HEK293T (cell line): Measurements from ENCODE around the gene ITSN1.

Experiments used
- BHLHE40 ChIP-seq: fragments of 450-650 bp; IDR thresholded peaks from 2 replicates; pipeline ENCODE4 v1.6.1; 2016; ENCODE audit warnings: mild to moderate bottlenecking, moderate library complexity, borderline replicate concordance
- FOXK2 ChIP-seq: fragments of 450-650 bp; IDR thresholded peaks from 2 replicates; pipeline ENCODE4 v1.6.1; 2016; ENCODE audit warnings: mild to moderate bottlenecking
- LEF1 ChIP-seq: fragments of 450-650 bp; IDR thresholded peaks from 2 replicates; pipeline ENCODE4 v1.6.1; 2017; ENCODE audit warnings: mild to moderate bottlenecking, borderline replicate concordance
- NFRKB ChIP-seq: fragments of 450-650 bp; IDR thresholded peaks from 2 replicates; pipeline ENCODE4 v1.6.1; 2016; ENCODE audit warnings: mild to moderate bottlenecking, moderate library complexity
- SP1 ChIP-seq: fragments of 450-650 bp; IDR thresholded peaks from 2 replicates; pipeline ENCODE4 v1.6.1; 2017
- SUZ12 ChIP-seq: fragments of 450-650 bp; IDR thresholded peaks from 2 replicates; pipeline ENCODE4 v1.6.1; 2016; ENCODE audit warnings: mild to moderate bottlenecking
- ZNF384 ChIP-seq: fragments of 450-650 bp; IDR thresholded peaks from 2 replicates; pipeline ENCODE4 v1.6.1; 2016

- TF ChIP-seq BHLHE40 = no peak
- no peak for TF ChIP-seq NFRKB
- TF ChIP-seq SP1 = no peak
- TF ChIP-seq SUZ12 = no peak
- no peak for TF ChIP-seq ZNF384
- no peak for TF ChIP-seq LEF1
- no peak for TF ChIP-seq FOXK2
Observed at GRCh38 chr21:33843216-33843615, 200.9 kb downstream of the ITSN1 start.
